ENCODE data around the gene SLIT3. TPM values are rescaled to one million over a fixed set of nuclear protein-coding genes. Genes with fewer than 3 reads are reported as not detected.
"Not testable (repeated sequence)": the region's sequence is repeated elsewhere in the genome, so short reads cannot be mapped to it uniquely, and the experiment has no call there.

Gene SLIT3
- total and polyA plus RNA-seq, 2 donors = 64.7 to 109 TPM

- Histone ChIP-seq H3K36me3 (ENCODE audit: insufficient read depth) (no peaks in the 10 kb centered on the region), H3K27ac (ENCODE audit: low read depth) (no peak overlapping the region), H3K4me3 (ENCODE audit: low read depth, low read length) (no peak overlapping the region), H3K4me1 (ENCODE audit: insufficient read depth) (no peaks in the 10 kb centered on the region)
- DNase-seq (ENCODE audit: extremely low spot score) = no peak
- WGBS = 84% methylated on average over 6 of the region's 6 CpGs
These were observed 181.5 kb downstream of the SLIT3 start for GRCh38 chr5:169119288-169120048.

DNA sequence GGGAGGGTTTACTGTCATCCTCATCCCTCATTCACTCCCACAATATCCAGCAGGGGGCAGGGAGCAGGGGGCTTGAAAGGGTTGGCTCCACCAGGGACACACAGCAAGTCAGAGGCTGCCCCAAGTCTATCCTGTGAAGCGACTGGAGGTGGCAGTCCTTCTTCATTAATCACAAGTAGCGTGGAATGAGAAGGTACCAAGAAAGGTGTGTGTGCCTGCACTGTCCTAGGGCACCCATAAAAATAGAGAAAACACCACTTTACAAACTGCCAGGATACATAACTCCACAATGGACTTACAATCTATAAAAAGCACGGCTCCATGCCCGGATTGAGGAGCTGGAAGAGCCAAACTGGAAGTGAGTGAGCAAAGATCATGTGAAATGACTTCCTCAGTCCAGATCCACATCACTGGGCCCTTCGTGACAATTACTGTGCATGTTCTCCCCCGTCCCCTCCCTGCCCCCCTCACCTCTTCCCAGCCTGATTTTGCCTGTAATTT, 183.9 kb downstream of the SLIT3 start:
- H3K36me3 ChIP-seq (ENCODE audit: insufficient read depth) = no peaks in the 10 kb centered on the region
- no peak overlapping the region for H3K27ac ChIP-seq (ENCODE audit: low read depth)
- no peak overlapping the region for H3K4me3 ChIP-seq (ENCODE audit: low read depth, low read length)
- no peak for DNase-seq (ENCODE audit: extremely low spot score)
- WGBS = 80% methylated on average over 6 of the region's 6 CpGs
- no peaks in the 10 kb centered on the region for H3K4me1 ChIP-seq (ENCODE audit: insufficient read depth)

GRCh38 chr5:169115461-169116124, 185.3 kb downstream of the SLIT3 start:
- Histone ChIP-seq H3K4me3 (ENCODE audit: low read depth, low read length) (no peak overlapping the region), H3K4me1 (ENCODE audit: insufficient read depth) (no peaks in the 10 kb centered on the region), H3K27ac (ENCODE audit: low read depth) (no peak overlapping the region), H3K36me3 (ENCODE audit: insufficient read depth) (no peaks in the 10 kb centered on the region)
- DNase-seq (ENCODE audit: extremely low spot score) = no peak
- 91% methylated on average over 6 of the region's 6 CpGs for WGBS

- Histone ChIP-seq H3K4me1 (ENCODE audit: insufficient read depth) (no peaks in the 10 kb centered on the region), H3K27ac (ENCODE audit: low read depth) (no peak overlapping the region), H3K36me3 (ENCODE audit: insufficient read depth) (no peaks in the 10 kb centered on the region), H3K4me3 (ENCODE audit: low read depth, low read length) (no peak overlapping the region)
- 72% methylated on average over 7 of the region's 7 CpGs for WGBS
- no peak for DNase-seq (ENCODE audit: extremely low spot score)
These were observed 186.4 kb downstream of the SLIT3 start for GRCh38 chr5:169114466-169115065.

DNA sequence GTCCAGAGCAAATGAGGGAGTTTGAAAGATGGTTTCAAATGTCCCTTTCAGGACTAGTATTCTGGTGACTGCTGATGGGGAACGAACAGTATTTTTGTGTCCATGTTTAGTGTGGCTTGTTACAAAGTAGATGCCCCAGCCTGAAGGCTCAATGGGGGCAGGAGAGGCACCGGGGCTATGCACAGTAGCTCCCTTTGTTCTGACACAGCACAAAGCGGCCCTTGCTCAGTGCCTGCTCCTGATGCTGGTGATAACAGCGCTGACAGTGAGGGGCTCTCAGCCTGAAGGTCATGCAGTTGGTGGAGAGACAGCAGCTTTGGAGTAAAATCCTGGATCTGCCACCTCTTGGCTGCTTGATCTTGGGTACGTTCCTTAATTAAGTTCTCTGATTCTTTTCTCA, 188.9 kb downstream of the SLIT3 start:
- Histone ChIP-seq H3K4me1 (ENCODE audit: insufficient read depth) (no peaks in the 10 kb centered on the region), H3K27ac (ENCODE audit: low read depth) (no peak overlapping the region), H3K4me3 (ENCODE audit: low read depth, low read length) (no peak overlapping the region), H3K36me3 (ENCODE audit: insufficient read depth) (no peaks in the 10 kb centered on the region)
- no peak for DNase-seq (ENCODE audit: extremely low spot score)
- 90% methylated on average over 5 of the region's 5 CpGs for WGBS

DNA sequence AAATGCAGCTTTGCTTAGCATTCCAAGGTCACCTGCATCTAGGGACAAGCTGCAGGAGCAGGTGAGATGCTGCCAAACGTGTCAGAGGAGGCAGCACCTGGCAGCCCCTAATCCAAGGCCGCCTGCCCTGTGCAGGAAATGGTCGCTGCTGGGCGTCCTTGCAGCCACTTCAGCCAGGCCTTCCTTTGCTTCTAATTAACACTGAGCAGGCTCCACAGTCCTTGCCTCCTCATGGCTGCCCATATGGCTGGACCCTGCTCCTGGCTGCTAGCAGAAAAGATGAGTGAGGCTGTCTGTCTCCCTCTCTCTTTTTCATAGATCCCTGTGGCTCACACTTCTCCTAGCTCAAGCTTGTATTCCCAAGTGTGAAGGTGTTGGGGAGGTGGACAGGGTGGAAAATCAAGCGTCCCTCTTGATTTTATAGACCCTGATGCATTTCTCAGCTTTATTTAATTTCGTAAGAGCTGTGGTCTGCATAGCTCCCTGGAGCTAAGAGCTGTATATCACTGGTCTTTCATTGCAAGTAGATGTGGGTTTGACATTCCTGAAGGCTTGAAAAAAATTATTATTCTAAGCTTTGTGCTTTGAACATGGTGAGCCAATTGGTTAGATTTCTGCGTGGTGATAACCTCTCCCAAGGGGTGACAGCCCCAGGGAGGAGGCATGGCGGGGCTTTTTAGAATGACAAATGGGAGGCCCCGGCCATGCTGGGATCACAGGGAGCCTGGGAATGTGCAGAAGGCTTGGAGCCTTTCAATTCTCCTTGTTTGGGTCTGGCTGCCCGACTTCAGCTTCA, 193.8 kb downstream of the SLIT3 start:
- H3K27ac ChIP-seq (ENCODE audit: low read depth) = no peak overlapping the region
- H3K4me1 ChIP-seq (ENCODE audit: insufficient read depth) = no peaks in the 10 kb centered on the region
- WGBS = 78% methylated on average over 10 of the region's 10 CpGs
- no peak for DNase-seq (ENCODE audit: extremely low spot score)
- H3K4me3 ChIP-seq (ENCODE audit: low read depth, low read length) = no peak overlapping the region
- H3K36me3 ChIP-seq (ENCODE audit: insufficient read depth) = no peaks in the 10 kb centered on the region

- not testable (repeated sequence) for H3K4me3 ChIP-seq (ENCODE audit: low read depth, low read length); H3K27ac ChIP-seq (ENCODE audit: low read depth); H3K36me3 ChIP-seq (ENCODE audit: insufficient read depth); H3K4me1 ChIP-seq (ENCODE audit: insufficient read depth); DNase-seq (ENCODE audit: extremely low spot score)
- 92% methylated on average over 2 of the region's 2 CpGs for WGBS
These were observed 195.4 kb downstream of the SLIT3 start for GRCh38 chr5:169105582-169105981.

DNA sequence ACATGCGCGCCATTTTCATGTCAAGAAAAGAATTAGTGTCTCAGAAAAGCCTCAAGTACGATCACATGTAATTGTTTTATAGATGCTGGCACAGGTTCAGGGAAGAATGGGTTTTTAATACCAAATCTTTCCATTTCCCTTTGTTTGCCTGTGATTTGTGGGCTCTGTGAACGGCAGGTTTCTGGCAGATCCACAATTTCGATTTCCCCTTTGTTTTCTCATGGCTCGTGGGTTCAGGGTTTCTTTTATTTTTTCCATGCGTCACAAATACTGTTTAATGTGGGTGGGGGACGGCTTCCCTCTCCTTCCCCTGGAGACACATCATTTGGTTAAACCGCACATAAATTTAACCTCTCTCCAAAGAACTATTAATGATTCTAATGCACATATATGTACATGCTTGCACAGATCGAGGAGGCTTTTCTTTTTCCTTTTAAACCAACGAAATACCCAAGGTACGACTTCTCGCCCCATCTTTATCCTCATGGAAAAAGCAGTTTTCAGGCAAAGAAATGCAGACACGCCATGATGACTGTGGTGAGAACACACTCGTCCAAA, 195.9 kb downstream of the SLIT3 start:
- DNase-seq (ENCODE audit: extremely low spot score) = peak; percentile 55
- Histone ChIP-seq H3K27ac (ENCODE audit: low read depth) (no peak overlapping the region), H3K36me3 (ENCODE audit: insufficient read depth) (no peaks in the 10 kb centered on the region), H3K4me3 (ENCODE audit: low read depth, low read length) (no peak overlapping the region), H3K4me1 (ENCODE audit: insufficient read depth) (no peaks in the 10 kb centered on the region)
- WGBS = 90% methylated on average over 15 of the region's 15 CpGs

- Histone ChIP-seq H3K4me3 (ENCODE audit: low read depth, low read length) (no peak overlapping the region), H3K36me3 (ENCODE audit: insufficient read depth) (no peaks in the 10 kb centered on the region), H3K27ac (ENCODE audit: low read depth) (no peak overlapping the region), H3K4me1 (ENCODE audit: insufficient read depth) (no peaks in the 10 kb centered on the region)
- DNase-seq (ENCODE audit: extremely low spot score) = no peak
- 75% methylated on average over 11 of the region's 11 CpGs for WGBS
These were observed 197.3 kb downstream of the SLIT3 start for GRCh38 chr5:169103586-169104181.

DNA sequence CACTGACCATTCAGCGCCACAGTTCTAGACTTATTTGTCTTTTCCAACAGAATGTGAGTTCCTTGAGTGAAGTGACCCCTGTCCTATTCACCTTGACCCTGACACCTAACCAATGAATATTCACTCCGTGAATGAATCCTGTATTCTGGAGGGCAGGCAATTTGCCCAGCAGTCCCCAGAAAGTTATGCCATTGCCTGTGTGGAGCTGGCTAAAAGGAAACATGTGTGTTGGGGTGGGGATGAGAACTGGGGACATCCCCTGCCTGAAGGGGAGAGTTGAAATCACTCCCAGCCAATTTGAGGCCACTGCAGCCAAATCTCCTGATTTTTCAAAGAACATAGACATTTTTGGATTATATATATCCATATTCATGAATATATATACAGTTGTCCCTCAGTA, 199.0 kb downstream of the SLIT3 start:
- no peak for DNase-seq (ENCODE audit: extremely low spot score)
- no peak overlapping the region for H3K27ac ChIP-seq (ENCODE audit: low read depth)
- H3K4me1 ChIP-seq (ENCODE audit: insufficient read depth) = no peaks in the 10 kb centered on the region
- H3K4me3 ChIP-seq (ENCODE audit: low read depth, low read length) = no peak overlapping the region
- WGBS = 96% methylated on average over 2 of the region's 2 CpGs
- no peaks in the 10 kb centered on the region for H3K36me3 ChIP-seq (ENCODE audit: insufficient read depth)

- DNase-seq (ENCODE audit: extremely low spot score) = no peak
- Histone ChIP-seq H3K4me3 (ENCODE audit: low read depth, low read length) (no peak overlapping the region), H3K36me3 (ENCODE audit: insufficient read depth) (no peaks in the 10 kb centered on the region), H3K4me1 (ENCODE audit: insufficient read depth) (no peaks in the 10 kb centered on the region), H3K27ac (ENCODE audit: low read depth) (peak overlapping the region; percentile 28)
- WGBS = 74% methylated on average over 2 of the region's 2 CpGs
These were observed 200.2 kb downstream of the SLIT3 start for GRCh38 chr5:169100735-169101075.

DNA sequence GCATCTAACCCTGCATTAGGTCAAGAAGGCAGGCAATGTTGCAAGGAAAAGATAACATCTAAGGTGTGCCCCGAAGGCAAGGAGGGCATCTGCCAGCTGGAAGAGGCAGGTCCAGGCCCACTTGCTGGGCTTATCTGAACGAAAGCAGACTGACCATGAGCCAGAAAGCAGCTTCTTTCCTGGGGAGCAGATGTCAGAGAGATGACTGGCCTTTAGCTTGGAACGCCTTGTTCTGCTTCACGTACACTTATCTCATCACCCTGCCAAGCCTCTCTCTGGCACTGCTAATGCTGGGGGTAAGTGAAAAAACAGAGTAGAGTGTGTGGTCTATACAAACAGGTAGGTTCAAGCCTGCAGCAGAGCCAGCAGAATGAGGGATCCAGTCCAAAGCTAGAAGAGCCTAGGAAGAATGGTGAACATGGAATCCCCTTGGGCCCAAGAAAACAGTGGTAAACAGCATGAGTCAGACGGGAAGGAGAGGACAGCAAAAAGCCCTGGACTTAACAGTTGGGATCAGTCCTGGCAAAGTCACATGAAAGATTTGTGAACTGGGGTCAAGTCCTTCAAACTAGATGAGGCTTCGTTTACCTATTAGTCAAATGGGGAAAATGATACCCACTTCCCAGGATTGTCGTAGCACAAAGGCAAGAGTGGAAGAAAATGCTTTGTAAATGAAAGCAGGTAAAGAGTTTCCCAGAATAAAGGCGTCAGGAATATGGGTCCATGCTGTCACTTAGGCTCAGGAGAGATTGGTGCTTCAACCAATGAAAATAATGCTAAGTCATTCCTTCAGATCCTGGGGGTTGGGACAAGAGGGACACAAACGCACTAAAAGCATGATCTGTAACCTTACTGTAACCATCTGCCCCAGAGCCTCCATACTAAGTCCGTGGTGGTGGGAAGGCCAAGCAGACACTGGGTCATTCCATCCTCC, 200.9 kb downstream of the SLIT3 start:
- Histone ChIP-seq H3K4me3 (ENCODE audit: low read depth, low read length) (no peak overlapping the region), H3K4me1 (ENCODE audit: insufficient read depth) (no peaks in the 10 kb centered on the region), H3K27ac (ENCODE audit: low read depth) (peak overlapping the region; percentile 28), H3K36me3 (ENCODE audit: insufficient read depth) (no peaks in the 10 kb centered on the region)
- no peak for DNase-seq (ENCODE audit: extremely low spot score)
- WGBS = 59% methylated on average over 10 of the region's 10 CpGs

All from urinary bladder (tissue), 4 donors.